Psoas muscle (tissue), 8 donors: ENCODE data around the gene TOR4A. TPM values are rescaled to one million over a fixed set of nuclear protein-coding genes. Genes with fewer than 3 reads are reported as not detected.

Source experiments
- ATAC-seq, 4 donors: fragments of 200-7000 bp; cut with Tn5 transposase; one replicate each; pipeline ENCODE4 v1.9.1; 2020; ENCODE audit warnings: moderate library complexity in 3 of 4, mild to moderate bottlenecking in 2 of 4
- DNase-seq, 2 donors: peaks; one replicate each; pipeline ENCODE4 v3.0.0-alpha.2; 2020
- H3K27ac ChIP-seq: fragments of 200-600 bp; one replicate; pipeline ENCODE4 v1.8.0; 2022
- H3K27me3 ChIP-seq, 3 donors: fragments of 200-600 bp in 1 of 3; one replicate each; pipeline versions ENCODE4 v1.6.1 to v1.8.0; 2013 to 2022; ENCODE audit warnings: low read length in 2 of 3, mild to moderate bottlenecking in 2 of 3, moderate library complexity in 1 of 3; ENCODE audit not compliant: insufficient read depth in 3 of 3
- H3K36me3 ChIP-seq, 2 donors: fragments of 200-600 bp in 1 of 2; one replicate each; pipeline versions ENCODE4 v1.6.1 to v1.8.0; 2013 to 2022; ENCODE audit warnings: low read depth in 1 of 2, mild to moderate bottlenecking in 1 of 2, moderate library complexity in 1 of 2; ENCODE audit not compliant: insufficient read depth in 1 of 2
- H3K4me1 ChIP-seq: fragments of 200-600 bp; one replicate; pipeline ENCODE4 v1.8.0; 2022
- H3K4me3 ChIP-seq: fragments of 200-600 bp; one replicate; pipeline ENCODE4 v1.8.0; 2022; ENCODE audit warnings: mild to moderate bottlenecking
- H3K9me3 ChIP-seq: fragments of 200-600 bp; one replicate; pipeline ENCODE4 v1.8.0; 2022
- WGBS, 3 donors: extraction: QIAGEN DNeasy Blood & Tissue Kit; methylation state at CpG; one replicate each; pipeline versions ENCODE4 v1.1.6 to v1.1.7; 2013; 5-methylcytosine and 5-hydroxymethylcytosine counted together
- intact Hi-C, 2 donors: fragments of 100-400 bp; cut with DNase I; formaldehyde crosslinking; loops; one replicate each; pipeline versions ENCODE4 v1.11.0 to v1.14.2; 2022
- polyA plus RNA-seq, 3 donors: library from polyadenylated mRNA; stranded (reverse); fragments of 200-250 nt; gene quantifications; one replicate each; pipeline ENCODE4 v1.2.3, GENCODE V29; 2013
- total RNA-seq, 4 donors: library from RNA; stranded (reverse); fragmentation: NEBNext Ultra II Directional in 2 of 4; extraction: Animal tissue kit (Norgen Biotek cat#: 25700) in 2 of 4; gene quantifications; one replicate each; pipeline versions ENCODE4 v1.2.1 to v1.2.4, GENCODE V29; 2021 to 2023
- TF ChIP-seq, protein P1 (sequence below): fragments of 200-600 bp; IDR thresholded peaks from one replicate; pipeline ENCODE4 v1.8.0; 2022; ENCODE audit warnings: antibody characterized with exemption
- donor health status: healthy with polysubstance abuse.
- donor health status: DM: no; HTN: no; CAD: no; lungs with moderate emphysema.
- donor health status: Bipolar disorder and iron deficiency.
- donor health status: healthy.
- donor health status: DM: yes; HTN: yes; CAD: no.
- donor health status: DM: no; HTN: no; CAD: no.
- donor health status: DM: no; HTN: no; CAD: no.
- donor health status: DM: yes; HTN: yes; CAD: no.

The TOR4A gene
- total and polyA plus RNA-seq, 7 donors: 0.77 to 2.3 (median 2.1) TPM

DNA sequence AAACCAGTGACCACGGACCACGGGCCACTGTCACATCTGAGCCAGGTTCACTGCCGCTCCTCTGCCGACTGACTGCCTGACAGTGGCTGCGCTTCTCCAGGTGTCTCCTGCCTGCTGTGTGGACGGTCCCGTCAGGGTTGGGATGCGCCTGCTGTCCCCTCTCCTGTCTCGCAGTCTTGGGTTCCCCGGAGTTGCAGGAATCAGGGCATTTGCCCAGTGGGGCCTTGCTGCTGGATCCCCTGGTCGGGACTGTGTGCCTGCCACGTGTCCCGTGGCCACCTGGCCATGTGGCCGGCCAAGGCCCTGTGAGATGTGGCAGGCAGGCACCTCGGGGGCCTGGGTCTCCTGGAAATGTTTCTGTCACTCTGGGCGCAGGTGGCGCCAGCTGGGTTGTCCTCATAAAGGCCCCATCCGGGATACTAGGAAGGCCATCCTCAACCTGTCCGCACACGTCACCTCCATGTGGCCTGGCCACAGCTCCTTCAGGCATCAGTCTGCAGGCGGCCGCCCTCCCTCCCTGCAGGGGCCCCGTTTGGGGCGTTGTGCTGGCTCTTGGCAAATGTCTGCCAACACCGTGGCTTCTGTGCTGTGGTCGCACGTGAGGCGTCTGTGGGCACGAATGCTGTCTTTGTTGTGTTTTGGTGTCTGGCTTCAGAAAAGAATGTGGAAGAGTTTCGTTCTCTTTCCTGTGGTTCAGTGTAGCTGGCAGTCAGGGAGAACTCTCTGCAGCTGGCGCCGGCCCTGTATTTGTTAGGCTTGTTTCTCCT, 6.4 kb upstream of the TOR4A start:
- intact Hi-C loops: no loop called here
- TF ChIP-seq, protein P1, sequence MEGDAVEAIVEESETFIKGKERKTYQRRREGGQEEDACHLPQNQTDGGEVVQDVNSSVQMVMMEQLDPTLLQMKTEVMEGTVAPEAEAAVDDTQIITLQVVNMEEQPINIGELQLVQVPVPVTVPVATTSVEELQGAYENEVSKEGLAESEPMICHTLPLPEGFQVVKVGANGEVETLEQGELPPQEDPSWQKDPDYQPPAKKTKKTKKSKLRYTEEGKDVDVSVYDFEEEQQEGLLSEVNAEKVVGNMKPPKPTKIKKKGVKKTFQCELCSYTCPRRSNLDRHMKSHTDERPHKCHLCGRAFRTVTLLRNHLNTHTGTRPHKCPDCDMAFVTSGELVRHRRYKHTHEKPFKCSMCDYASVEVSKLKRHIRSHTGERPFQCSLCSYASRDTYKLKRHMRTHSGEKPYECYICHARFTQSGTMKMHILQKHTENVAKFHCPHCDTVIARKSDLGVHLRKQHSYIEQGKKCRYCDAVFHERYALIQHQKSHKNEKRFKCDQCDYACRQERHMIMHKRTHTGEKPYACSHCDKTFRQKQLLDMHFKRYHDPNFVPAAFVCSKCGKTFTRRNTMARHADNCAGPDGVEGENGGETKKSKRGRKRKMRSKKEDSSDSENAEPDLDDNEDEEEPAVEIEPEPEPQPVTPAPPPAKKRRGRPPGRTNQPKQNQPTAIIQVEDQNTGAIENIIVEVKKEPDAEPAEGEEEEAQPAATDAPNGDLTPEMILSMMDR: no peak
- Histone ChIP-seq H3K36me3 (peaks cover 2 to 53% of the 10 kb centered on the region in 2 donors), H3K9me3 (no peaks in the 10 kb centered on the region), H3K4me1 (peaks cover 25% of the 10 kb centered on the region), H3K4me3 (no peak overlapping the region), H3K27ac (no peak overlapping the region), H3K27me3 (peaks cover 0 to 2% (median 2%) of the 10 kb centered on the region in 3 donors)
- ATAC-seq (no peak), DNase-seq (no peak)
- WGBS, 3 donors: 82 to 91% (median 87%) methylated on average over 32 of the region's 32 CpGs

DNA sequence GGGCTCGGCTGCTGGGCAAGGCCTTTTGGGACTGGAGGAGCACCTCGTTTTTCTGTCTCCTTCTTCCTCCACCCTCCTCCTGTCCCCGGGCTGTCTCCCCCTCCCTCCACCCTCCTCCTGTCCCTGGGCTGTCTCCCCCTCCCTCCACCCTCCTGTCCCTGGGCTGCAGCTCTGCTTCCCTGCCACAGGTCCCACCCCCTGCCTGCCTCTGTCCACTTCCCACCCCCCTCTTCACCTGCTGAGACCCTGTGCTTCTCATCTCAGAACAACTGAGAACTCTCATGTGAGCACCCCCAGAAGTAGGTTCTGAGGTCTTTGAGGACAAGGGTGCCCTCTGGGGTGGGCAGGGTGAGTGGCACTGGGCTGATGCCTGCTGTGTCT, 5.8 kb upstream of the TOR4A start:
- intact Hi-C loops: no loop called here
- no peak for ATAC-seq
- TF ChIP-seq, protein P1: no peak
- Histone ChIP-seq H3K4me1 (peaks cover 31% of the 10 kb centered on the region), H3K9me3 (no peaks in the 10 kb centered on the region), H3K27me3 (peaks cover 0 to 8% (median 2%) of the 10 kb centered on the region in 3 donors), H3K36me3 (peaks cover 2 to 47% of the 10 kb centered on the region in 2 donors), H3K4me3 (no peak overlapping the region), H3K27ac (no peak overlapping the region)
- WGBS, 3 donors: 40 to 63% (median 51%) methylated on average over 3 of the region's 3 CpGs
- DNase-seq: no peak

DNA sequence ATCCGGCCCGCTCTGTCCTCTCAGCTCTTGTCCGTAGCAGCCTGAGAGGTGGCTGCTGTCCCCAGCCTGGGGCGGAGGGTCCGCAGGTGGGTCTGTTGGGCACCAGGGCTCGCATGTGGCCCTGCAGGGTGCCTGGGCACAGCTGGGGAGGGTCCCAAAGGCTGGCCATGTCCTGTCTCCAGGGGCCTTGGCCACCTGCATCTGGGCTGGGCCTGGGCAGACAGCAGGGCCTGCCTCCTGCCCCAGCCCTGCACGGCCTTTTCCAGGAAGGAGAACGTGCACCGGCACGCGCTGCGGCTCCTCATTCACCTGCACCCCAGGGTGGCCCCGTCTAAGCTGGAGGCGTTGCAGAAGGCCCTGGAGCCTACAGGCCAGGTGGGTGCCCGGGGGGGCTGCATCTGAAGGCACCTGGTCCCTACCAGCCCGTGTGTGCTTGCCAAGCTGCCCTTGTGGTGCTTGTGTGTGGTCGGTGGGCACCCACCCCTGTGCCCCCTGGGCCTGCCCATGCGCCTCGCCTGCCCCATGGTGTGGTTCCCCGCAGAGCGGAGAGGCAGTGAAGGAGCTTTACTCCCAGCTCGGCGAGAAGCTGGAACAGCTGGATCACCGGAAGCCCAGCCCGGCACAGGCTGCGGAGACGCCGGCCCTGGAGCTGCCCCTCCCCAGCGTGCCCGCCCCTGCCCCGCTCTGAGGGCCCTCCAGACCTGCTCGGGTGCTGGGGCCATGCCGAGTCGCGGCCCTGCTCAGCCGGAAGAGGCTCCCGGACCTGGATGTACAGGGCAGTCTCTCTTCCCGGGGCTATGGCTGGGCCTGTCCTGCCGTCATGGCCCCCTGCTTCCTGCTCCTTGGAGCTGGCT, 5.1 kb upstream of the TOR4A start:
- Histone ChIP-seq H3K27me3 (peaks cover 0 to 10% (median 4%) of the 10 kb centered on the region in 3 donors), H3K27ac (no peak overlapping the region), H3K4me1 (peaks cover 38% of the 10 kb centered on the region), H3K9me3 (no peaks in the 10 kb centered on the region), H3K4me3 (no peak overlapping the region), H3K36me3 (peaks cover 2 to 40% of the 10 kb centered on the region in 2 donors)
- DNase-seq (peak; percentile 11 to 51), ATAC-seq (no peak)
- intact Hi-C loops: no loop called here
- 89 to 93% (median 91%) methylated on average over 37 to 39 of the region's 39 CpGs for WGBS, 3 donors
- TF ChIP-seq, protein P1: no peak

DNA sequence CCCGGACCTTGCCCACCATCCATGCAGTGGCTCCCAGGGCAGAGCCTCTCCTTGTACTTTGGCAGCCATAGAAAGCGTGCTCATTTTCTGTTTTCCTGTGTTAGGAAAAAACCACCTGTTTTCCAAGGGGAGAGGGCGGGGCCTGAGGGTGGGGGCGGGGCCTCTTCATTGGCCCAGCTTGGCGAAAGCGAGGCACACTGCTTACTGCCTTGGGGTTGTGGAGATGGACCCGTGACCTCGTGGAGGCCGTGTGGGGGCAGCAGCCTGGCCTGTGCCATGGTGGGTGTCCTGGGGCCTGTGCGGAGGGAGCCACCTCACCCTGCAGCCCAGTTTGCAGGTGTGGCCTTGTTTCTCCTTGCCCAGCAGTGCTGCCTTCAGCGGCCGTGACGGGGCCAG, 4.4 kb upstream of the TOR4A start:
- 76 to 91% (median 86%) methylated on average over 13 of the region's 13 CpGs for WGBS, 3 donors
- no peak for DNase-seq
- H3K4me3 ChIP-seq: no peak overlapping the region
- TF ChIP-seq, protein P1: no peak
- H3K36me3 ChIP-seq: peaks cover 2 to 35% of the 10 kb centered on the region in 2 donors
- H3K27ac ChIP-seq: no peak overlapping the region
- no peak for ATAC-seq
- no peaks in the 10 kb centered on the region for H3K9me3 ChIP-seq
- intact Hi-C loops: no loop called here
- peaks cover 0 to 10% (median 5%) of the 10 kb centered on the region in 3 donors for H3K27me3 ChIP-seq
- H3K4me1 ChIP-seq: peaks cover 33% of the 10 kb centered on the region
